Measurements from ENCODE around the gene PTK6.
"Not testable (repeated sequence)": the region's sequence is repeated elsewhere in the genome, so short reads cannot be mapped to it uniquely, and the experiment has no call there.

PTK6 gene

DNA sequence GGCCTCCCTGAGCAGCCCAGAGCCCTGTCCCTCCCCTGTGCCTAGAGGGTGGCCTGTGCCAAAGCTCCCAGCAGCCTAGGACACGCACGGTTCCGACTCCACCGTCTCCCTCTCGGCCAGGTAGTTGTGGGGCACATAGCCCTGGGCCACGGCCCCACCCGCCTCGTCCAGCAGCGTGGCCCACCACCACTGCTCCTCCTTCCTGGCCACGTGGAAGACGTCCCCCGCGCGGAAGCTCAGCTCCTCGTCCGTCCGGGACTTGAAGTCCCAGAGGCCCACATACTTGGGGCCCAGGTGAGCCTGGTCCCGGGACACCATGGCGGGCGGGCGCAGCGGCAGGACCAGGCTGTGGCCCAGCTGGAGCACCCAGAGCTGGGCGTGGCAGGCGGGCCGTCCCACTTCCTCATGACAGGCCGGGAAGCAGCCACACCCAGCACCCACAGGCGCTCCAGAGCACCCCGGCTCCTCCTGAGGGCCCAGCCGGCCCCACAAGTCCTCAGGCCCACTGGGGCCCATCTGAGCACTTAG lies at the start of gene PTK6:
Gene PTK6 (minus strand): TSS at position 380 of the 528 bp plus-strand sequence. CDS start 62 bp downstream, at position 318.
- no peak for DNase-seq

DNA sequence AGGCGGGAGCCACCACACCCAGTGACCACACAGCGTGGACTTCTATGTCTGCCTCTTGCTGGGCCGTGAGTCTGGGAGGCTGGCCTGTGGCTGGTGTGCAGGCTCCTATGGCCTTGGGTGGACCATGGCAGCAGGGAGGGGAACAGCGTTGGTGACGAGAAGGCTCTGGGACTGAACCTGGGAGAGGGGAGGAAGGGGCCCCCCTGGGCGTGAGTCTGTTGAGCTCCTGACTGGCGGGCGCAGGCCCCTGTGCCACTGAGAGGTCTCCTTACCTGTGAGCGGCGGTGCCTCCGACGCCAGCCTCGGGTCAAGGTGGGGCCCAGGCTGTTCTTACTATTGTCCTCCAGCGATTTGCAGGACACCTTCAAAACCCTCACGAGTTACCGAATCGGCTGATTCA lies 49.6 kb upstream of the PTK6 start:
- DNase-seq, result no peak

DNA sequence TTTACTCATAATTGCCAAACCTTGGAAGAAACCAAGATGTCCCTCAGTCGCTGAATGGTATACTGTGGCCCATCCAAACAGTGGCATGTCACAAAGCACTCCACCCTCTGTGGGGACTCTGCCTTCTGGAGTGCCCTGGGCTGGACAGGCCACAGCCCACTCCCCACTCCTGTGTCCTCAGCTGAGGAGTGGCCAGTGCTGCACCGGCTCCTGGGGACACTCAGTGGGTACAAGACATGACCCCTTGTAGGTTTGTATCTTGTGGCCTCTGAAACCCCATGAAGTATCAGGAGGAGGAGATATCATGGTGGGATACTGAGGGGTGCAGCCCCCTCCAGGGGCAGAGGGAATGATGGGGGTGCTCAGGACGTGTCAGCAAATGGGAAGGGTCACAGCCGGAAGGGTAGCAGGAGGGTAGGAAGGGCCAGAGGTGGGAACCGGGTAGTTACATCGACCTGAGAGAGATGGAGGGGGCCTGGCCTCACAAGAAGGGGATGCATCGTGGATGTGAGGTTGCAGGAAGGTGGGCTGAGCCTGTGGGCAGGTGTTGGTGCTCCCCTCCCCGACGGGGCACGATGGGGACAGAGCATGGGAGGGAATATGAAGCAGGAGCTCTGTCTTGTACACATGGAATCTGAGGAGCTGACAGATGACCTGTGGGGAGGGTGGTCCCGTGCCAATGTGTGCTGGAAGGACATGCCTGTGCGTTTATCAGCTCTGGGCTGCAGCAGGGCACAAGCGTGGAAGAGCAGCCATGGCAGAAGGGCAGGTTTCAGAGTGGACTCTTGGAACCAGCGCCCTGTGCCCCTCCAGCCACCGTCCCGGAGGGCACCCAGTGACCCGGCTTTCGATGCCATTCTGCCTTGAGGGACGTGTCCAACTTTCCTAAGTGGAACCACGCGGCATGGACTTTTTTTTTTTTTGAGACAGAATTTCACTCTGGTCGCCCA lies 48.7 kb upstream of the PTK6 start:
- DNase-seq, result no peak

DNA sequence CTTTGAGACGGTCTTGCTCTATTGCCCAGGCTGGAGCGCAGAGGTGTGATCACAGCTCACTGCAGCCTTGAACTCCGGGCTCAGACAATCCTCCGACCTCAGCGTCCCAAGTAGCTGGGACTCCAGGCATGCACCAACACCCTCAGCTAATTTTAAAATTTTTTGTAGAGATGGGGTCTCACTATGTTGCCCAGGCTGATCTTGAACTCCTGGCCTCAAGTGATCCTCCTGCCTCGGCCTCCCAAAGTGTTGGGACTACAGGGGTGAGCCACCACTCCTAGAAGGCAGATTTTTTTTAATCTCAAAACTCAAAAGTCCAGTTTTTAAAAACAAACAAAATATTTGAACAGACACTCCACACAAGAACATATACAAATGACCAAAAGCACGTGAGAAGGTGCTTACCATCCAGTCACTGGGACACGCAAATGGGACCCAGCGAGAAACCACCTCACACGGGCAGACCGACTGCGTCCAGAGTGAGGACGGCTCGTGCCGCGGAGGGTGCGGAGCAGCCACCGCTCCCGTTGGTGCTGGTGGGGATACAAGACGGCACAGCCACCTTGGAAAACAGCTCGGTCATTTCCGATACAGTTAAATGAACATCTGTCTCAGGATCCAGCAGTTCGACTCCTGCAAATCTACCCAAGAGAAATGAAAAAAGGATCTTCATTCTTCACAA lies 45.3 kb upstream of the PTK6 start:
- DNase-seq, result no peak

DNA sequence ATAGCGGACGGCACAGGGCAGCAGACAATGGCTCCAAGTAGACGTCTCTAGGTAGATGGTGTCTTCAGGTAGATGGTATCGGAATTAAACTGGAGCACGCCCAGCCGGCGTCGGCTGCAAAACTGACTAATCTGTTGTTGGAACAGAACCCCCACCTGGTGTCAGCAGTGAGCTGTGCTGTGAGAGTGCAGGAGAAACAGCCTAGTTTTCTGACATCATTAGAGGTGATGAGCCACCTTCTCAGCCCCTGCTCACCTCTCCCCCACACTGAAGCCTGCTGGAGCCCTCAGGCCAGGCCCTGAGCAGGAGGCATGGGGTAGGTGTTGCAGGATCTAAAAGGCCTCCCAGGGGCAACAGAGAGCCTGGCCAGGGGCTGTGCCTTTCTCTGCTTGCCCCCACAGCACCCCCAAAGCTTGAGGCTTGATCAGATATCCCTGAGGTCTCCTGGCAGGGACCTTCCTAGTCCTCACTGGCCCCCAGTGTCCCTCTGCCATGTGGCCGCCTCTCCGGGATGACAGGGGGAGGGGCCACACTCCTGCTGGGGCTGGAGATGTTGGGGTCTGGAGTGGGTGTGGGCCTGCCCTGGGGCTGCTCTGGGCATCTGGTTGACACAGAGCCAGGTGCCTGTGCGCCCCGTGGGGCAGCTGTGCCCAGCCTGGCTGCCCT lies 43.8 kb upstream of the PTK6 start:
- peak; percentile 23 to 63 for DNase-seq

DNA sequence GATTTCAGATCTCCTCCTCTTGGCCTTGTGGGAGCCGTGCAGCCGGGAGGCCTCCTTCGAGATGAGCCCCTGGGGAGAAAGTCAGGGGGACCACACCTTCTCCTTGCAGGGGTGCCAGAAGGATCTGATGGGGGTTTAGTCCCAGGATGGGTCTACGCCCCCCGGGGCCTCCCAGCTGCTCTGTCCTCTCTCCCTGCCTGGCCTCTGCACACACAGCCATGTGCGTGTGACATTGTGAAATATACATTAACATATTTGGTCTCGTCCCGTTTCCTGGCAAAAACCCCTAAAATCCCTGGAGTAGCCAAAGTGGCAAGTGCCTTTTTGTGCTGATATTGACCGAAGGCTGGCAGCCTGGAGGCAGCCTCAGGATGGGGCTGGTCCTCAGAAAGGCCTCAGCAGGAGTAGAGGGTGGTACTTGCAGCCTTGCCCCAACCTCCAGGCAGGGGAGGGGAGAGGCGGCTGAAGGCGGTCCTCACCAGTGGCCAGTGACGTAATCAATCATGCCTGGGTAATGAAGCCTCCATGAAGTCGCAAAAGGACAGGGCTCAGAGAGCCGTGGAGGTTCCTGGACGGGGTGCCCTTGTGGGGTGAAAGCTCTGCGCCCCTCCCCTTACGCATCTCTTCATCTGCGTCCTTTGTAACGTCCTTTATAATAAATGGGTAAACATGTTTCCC lies 42.0 kb upstream of the PTK6 start:
- no peak for DNase-seq

DNA sequence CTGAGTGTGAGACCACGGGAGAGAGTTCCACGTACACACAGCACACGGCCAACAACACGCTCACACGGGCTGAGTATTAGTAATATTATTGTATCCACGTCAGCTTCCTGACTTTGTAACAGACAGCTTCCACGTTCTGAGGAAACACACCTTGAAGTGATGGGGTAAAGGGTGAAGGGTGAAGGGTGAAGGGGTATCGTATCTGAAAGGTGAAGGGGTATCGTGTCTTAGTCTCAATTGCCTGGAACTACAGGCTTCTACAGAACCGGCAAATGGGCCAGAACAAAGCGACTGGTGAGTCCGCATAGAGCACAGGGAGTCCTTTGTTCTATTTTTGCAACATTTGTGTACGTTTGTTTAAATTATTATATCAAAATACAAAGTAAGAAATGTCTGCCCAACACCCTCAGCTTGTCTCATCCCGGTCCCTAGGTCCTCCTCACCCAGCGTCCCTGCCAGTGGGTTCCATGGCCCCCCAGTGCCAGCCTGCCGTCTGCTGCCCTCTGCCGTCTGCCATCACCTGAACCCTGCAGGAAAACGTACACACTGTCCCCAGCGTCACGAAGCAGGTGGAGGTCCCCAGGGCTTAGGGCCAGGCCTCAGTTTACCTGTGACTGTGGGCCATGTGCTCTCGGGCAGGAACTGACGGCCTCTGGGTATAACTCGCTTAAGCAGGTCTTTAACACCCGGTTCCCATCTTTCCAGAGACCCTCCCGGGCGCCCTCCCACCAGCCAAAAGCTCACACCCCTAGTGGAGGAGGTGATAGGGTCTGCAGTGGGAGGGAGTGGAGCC lies 41.2 kb upstream of the PTK6 start:
- peak; percentile 25 to 36 for DNase-seq

DNA sequence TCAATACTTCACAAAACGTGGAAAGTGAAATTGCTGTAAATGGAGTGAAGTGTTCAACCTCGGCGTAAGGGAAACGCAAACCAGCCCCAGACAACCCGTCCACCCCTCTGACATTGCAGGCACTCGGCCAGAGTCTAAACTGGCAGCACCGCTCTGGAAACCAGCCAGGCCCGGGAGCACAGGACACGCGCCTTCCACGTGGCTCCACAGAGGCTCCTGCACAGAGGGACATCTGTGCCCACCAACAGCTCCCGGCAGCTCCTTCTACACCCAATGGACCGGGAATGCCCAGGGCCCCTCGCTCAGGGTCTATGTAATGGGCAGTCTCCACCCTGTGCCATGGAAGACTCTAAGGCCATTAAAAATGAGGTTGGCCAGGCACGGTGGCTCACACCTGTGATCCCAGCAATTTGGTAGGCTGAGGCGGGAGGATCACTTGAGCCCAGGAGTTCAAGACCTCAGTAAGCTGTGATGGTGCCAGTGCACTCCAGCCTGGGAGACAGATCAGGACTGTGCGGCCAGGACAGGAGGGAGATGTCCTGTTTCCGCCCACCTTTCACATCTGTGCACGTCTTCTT lies 40.2 kb upstream of the PTK6 start:
- DNase-seq, result no peak

DNA sequence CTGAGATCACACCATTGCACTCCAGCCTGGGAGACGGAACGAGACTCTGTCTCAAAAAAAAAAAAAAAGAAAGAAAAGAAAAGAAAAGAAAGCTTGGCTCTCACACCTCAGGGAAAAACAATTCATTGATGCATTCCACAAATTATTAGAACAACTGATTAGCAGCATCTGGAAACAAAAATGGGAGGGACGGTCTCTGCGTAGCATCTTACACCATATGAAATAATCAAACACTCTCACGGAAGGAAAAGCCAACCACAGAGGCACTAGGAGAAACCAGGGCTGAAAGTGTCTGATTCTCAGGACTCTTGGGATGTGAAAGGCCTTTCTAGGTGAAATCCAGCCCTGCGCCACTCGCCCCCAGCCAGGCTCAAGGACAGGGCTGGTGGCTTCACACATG lies 39.1 kb upstream of the PTK6 start:
- DNase-seq, result no peak

DNA sequence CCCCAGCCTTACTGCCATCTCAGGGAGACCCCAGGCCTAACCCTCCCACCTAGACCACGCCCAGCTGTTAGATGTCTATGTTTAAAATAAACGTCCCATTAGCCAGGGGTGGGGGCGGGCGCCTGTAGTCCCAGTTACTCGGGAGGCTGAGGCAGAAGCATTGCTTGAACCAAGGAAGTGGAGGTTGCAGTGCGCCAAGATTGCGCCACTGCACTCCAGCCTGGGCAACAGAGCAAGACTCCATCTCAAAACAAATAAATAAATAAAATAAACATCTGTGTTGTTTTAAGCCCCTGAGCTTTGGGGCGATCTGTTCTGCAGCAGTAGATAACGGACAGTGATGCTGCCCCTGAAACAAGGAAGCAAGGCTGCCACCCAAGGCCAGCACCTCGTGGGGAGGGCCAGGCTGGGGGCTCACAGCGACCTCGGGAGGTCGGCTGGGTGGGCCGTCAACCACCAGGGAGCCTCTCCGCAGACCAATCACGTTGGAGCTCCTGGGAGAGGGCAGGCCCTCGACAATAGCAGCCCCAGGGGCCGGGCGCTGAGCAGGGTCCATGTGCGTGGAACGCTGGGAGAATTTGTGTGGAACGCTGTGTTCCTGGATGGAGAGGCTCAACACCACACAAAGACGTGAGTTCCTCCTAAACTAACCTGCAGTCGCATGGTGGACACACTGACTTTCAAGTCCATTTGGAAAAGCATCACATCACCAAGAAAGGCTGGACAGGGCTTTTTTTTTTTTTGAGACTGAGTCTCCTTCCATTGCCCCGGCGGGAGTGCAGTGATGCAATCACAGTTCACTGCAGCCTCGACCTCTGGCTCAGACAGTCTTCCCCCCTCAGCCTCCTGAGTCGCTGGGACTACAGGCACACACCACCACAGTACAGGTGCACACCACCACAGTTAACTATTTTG lies 37.9 kb upstream of the PTK6 start:
- DNase-seq, result no peak

DNA sequence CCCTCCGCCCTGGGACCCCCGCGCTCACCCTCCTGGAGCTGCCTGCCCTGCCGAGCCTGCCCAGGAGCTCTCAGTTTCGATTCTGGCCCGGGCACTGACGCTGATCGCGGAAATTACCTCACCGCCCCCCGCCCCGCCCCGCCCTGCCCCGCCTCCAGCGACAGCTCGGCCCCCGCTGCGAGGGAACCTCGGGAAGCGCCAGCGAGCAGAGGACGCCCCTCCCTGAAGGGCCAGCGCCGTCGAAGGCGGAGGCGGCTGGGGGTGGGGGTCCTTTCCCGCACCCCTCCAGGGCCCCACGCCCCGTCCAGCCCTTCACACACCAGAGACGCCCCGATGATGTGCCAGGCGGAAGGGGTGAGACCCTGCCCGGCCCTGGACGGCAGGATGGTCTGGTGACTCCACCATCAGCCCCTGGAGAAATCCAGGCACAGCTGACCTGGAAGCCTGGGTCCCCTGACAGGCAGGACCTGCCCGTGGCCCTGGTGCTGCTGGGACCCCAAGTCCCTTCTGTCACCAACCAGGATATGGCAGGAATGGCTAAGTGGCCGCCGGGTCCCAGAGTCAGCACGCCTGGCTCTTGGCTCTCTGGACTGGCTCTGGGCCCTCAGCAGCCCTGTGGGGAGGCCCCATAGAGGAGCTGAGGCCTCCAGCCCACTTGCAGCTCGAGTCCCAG lies 37.1 kb upstream of the PTK6 start, which contains the start of gene HELZ2:
Gene HELZ2 (minus strand): TSS at position 84 of the 673 bp plus-strand sequence. CDS start 1,854 bp downstream, outside the sequence.
- no peak for DNase-seq

DNA sequence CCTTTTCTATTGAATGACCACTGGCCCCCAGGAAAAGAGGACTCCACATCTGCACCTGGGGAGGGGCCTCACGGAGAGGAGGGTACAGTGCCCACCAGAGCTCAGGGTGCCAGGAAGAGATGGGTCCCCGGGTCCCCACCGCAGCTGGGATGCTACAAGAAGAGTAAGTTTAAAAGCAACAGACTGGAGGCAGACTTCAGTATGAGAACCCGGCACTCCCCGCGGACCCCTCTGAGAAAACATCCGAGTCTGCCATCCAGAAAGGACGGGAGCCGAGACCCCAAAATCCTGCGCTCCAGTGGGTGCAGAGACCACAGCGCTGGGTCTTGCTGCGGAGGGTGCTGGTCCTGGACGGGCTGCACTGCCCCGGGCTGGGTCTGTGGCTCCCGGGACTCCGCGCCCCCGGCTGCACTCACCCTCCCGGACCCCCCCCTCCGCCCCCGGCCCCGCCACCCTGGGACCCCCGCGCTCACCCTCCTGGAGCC lies 36.5 kb upstream of the PTK6 start:
- DNase-seq, result no peak

DNA sequence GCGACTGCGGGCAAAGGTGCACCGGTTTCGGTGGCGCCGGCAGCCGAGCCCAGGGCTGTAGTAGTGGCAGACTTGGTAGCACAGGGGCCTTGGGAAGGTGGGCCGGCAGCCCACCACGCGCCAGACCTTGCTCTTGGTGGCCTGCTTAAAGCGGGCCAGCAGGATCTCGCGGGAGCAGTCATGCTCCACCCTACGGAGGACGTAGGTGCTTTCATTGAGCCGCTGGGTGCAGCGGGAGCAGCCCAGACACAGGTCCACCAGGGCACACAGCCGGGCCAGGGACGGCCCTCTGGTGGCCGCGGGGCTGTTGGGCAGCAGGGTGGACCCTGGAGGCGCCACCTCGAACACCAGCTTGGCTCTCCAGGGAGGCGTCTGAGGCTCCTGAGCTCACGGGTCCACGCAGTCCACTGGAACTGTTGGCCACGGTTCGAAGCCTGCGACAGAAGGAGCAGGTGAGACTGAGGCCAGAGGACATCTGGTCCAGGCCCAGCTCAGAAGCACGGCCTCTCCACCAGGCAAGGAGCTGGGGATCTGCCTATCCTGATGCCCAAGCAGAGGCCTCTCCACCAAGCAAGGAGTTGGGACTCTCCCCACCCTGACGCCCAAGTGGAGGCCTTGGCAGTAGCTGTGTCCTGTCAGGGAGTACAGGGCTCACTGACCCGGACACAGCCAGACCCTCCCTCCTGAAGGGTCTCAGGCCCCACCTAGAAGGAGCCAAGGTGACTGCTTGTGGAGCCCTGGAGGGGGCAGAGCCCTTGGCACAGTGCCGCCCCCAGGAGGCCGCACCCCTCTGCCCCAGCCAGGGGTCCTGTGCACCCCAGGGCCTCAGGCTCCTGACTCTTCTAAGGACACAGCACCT lies 35.8 kb upstream of the PTK6 start:
- DNase-seq, result no peak

DNA sequence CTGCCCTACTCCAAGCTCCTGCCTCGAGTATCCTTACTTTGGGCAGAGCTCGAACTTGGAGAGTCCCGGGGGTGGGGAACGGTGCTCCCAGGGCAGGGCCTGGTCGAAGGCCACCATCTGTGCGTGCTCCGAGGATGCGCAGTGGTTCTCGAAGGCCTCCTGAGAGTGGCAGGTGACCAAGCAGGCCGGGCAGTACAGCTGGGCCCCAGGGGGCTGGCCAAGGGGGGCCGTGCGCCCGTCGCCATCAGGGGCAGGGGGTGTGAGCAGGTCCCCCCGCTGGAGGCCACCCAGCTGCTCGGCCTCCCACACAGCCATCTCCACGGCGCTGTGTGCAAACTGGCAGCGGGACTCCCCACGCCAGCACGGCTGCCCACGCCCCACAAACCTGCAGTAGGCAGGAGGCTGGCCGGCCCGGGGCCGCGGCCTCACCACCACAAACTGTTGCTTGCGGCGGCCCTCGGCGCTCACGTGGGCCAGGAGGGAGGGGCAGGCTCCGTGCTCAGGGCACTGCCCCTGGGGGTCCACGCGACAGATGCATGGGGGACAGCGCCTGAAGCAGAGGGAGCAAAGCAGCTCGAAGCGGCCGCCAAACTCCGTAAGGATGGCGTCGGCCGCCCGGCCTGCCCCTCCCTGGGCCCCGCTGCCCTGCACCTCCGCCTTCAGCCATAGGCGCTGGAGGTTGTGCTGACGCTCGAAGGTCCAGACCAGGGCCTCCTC lies 35.1 kb upstream of the PTK6 start:
- DNase-seq, result no peak

DNA sequence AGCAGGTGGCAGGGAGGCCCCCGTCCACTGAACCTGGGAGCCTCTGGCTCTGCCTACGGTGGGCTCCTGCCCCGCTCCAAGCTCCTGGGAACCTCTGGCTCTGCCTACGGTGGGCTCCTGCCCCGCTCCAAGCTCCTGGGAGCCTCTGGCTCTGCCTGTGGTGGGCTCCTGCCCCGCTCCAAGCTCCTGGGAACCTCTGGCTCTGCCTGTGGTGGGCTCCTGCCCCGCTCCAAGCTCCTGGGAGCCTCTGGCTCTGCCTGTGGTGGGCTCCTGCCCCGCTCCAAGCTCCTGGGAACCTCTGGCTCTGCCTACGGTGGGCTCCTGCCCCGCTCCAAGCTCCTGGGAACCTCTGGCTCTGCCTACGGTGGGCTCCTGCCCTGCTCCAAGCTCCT lies 33.9 kb upstream of the PTK6 start:
- not testable (repeated sequence) for DNase-seq

DNA sequence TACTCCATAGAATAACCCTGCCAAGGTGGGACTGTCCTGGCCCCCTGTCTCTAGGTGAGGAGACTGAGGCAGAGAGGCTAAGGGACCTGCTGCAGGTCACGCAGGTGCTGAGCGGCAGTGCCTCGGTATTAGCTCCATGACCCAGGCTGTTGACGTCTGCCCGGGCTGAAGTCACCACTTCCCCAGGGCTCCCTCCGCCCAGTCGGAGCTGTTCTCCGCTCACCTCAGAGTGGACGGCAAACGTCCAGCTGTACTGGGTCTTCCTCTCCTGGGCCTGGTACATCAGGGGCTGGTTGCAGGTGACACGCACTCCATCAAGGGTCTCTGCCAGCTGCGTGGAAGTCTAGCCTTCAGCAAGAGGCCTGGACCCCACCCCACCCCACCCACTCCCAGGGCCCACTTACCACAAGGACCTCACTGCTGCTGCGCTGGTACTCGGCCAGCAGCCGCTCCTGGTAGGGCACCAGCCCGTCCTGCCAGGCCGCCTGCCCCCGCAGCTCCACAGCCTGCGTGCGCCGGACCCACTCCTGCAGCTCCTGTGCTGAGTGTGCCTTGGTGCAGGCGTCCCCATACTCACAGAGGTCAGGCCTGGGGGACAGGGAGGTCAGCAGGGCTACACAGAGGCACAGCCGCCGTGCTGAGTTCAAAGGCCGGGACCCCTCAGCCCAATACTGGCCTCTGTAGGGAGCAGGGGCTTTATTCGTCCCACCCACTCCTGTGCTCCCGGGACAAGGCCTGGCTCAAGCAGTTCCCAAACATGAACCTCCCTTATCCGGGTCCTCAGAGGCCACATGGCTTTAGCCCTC lies 33.3 kb upstream of the PTK6 start:
- DNase-seq, result no peak
